HepG2 (cell line): ENCODE measurements around the gene ESPN. TPM values are rescaled to one million over a fixed set of nuclear protein-coding genes. Genes with fewer than 3 reads are reported as not detected.

Source experiments
- ARID5B ChIP-seq: IDR thresholded peaks from 2 replicates; pipeline ENCODE4 v1.4.0; 2020; ENCODE audit warnings: mild to moderate bottlenecking, missing genetic modification reagents
- ATF4 ChIP-seq, 2 experiments: fragments of 450-650 bp in 1 of 2; sonication (generic) in 1 of 2; formaldehyde crosslinking; IDR thresholded peaks; 2 replicates each; pipeline versions ENCODE4 v1.5.0 to v1.8.0; 2020 to 2022; ENCODE audit warnings: mild to moderate bottlenecking in 1 of 2, missing genetic modification reagents in 1 of 2
- BCL6 ChIP-seq: IDR thresholded peaks from 2 replicates; pipeline ENCODE4 v1.6.1; 2016; ENCODE audit warnings: missing genetic modification reagents, missing compliant biosample characterization
- CREB1 ChIP-seq, 2 experiments: fragments of 450-650 bp in 1 of 2; IDR thresholded peaks; 2 replicates each; pipeline ENCODE4 v1.6.1; 2016 to 2017; ENCODE audit warnings: control low read depth in 1 of 2, mild to moderate bottlenecking in 1 of 2, missing compliant biosample characterization in 1 of 2, missing genetic modification characterization in 1 of 2
- DPF2 ChIP-seq: sonication (generic); formaldehyde crosslinking; IDR thresholded peaks from 2 replicates; pipeline ENCODE4 v1.4.0; 2020; ENCODE audit warnings: mild to moderate bottlenecking, low read depth, missing genetic modification reagents, borderline replicate concordance
- EED ChIP-seq: sonication (generic); formaldehyde crosslinking; IDR thresholded peaks from 2 replicates; pipeline ENCODE4 v1.5.0; 2020; ENCODE audit warnings: mild to moderate bottlenecking, missing genetic modification reagents
- ELF3 ChIP-seq: IDR thresholded peaks from 2 replicates; pipeline ENCODE4 v1.6.1; 2016; ENCODE audit warnings: missing genetic modification reagents, missing compliant biosample characterization
- FOXC1 ChIP-seq: sonication (generic); formaldehyde crosslinking; IDR thresholded peaks from 2 replicates; pipeline ENCODE4 v1.8.0; 2022; ENCODE audit warnings: mild to moderate bottlenecking, missing genetic modification reagents, borderline replicate concordance
- GFI1 ChIP-seq: sonication (generic); formaldehyde crosslinking; IDR thresholded peaks from 2 replicates; pipeline ENCODE4 v1.5.0; 2020; ENCODE audit warnings: missing genetic modification reagents, mild to moderate bottlenecking, borderline replicate concordance
- KAT7 ChIP-seq: IDR thresholded peaks from 2 replicates; pipeline ENCODE4 v1.6.1; 2018; ENCODE audit warnings: borderline replicate concordance, missing compliant biosample characterization
- MATR3 ChIP-seq: sonication (generic); formaldehyde crosslinking; IDR thresholded peaks from 2 replicates; pipeline ENCODE4 v1.4.0; 2020; ENCODE audit warnings: missing genetic modification reagents
- MAX ChIP-seq: IDR thresholded peaks from 2 replicates; pipeline ENCODE4 v1.6.1; 2012; ENCODE audit warnings: inconsistent platforms
- MIER2 ChIP-seq: IDR thresholded peaks from 2 replicates; pipeline ENCODE4 v1.6.1; 2016; ENCODE audit warnings: missing biosample characterization, missing genetic modification reagents
- NFE2L1 ChIP-seq: sonication (generic); formaldehyde crosslinking; IDR thresholded peaks from 2 replicates; pipeline ENCODE4 v1.4.0; 2020; ENCODE audit warnings: missing genetic modification reagents, mild to moderate bottlenecking, borderline replicate concordance
- PBX3 ChIP-seq: sonication (generic); formaldehyde crosslinking; IDR thresholded peaks from 2 replicates; pipeline ENCODE4 v1.8.1; 2023; ENCODE audit warnings: missing genetic modification reagents, inconsistent platforms, borderline replicate concordance
- RARA ChIP-seq: IDR thresholded peaks from 2 replicates; pipeline ENCODE4 v1.6.1; 2016; ENCODE audit warnings: missing genetic modification reagents, missing compliant biosample characterization
- RXRB ChIP-seq: IDR thresholded peaks from 2 replicates; pipeline ENCODE4 v1.6.1; 2016; ENCODE audit warnings: borderline replicate concordance, missing genetic modification reagents, missing compliant biosample characterization
- SAP130 ChIP-seq: IDR thresholded peaks from 2 replicates; pipeline ENCODE4 v1.6.1; 2016; ENCODE audit warnings: low read depth
- SOX5 ChIP-seq: IDR thresholded peaks from 2 replicates; pipeline ENCODE4 v1.6.1; 2016; ENCODE audit warnings: borderline replicate concordance
- SRF ChIP-seq: IDR thresholded peaks from 2 replicates; pipeline ENCODE4 v1.6.1; 2011; ENCODE audit warnings: mild to moderate bottlenecking, low read depth, low read length, moderate library complexity
- ZEB1 ChIP-seq: IDR thresholded peaks from 2 replicates; pipeline ENCODE4 v1.6.1; 2012; ENCODE audit warnings: mild to moderate bottlenecking, low read depth, inconsistent platforms; ENCODE audit not compliant: insufficient replicate concordance
- ZFAT ChIP-seq: sonication (generic); formaldehyde crosslinking; conservative IDR thresholded peaks from 2 replicates; pipeline ENCODE4 v1.8.1; 2023; ENCODE audit warnings: missing genetic modification reagents, inconsistent platforms
- ZFP36L1 ChIP-seq: sonication (generic); formaldehyde crosslinking; IDR thresholded peaks from 2 replicates; pipeline ENCODE4 v1.8.0; 2022; ENCODE audit warnings: mild to moderate bottlenecking, missing genetic modification reagents, moderate library complexity
- ZNF558 ChIP-seq: sonication (generic); formaldehyde crosslinking; IDR thresholded peaks from 2 replicates; pipeline ENCODE4 v1.9.0; 2022; ENCODE audit warnings: mild to moderate bottlenecking, missing genetic modification reagents, borderline replicate concordance
- ZNF619 ChIP-seq: sonication (generic); formaldehyde crosslinking; IDR thresholded peaks from 2 replicates; pipeline ENCODE4 v1.4.0; 2020; ENCODE audit warnings: mild to moderate bottlenecking, missing genetic modification reagents
- ZNF652 ChIP-seq: IDR thresholded peaks from 2 replicates; pipeline ENCODE4 v1.6.1; 2016; ENCODE audit warnings: low read depth, borderline replicate concordance
- ZNF775 ChIP-seq: sonication (generic); formaldehyde crosslinking; IDR thresholded peaks from 2 replicates; pipeline ENCODE4 v1.4.0; 2020; ENCODE audit warnings: missing genetic modification reagents, mild to moderate bottlenecking, moderate library complexity, borderline replicate concordance
- polyA plus RNA-seq, 8 experiments: library from polyadenylated mRNA; depleted of rRNA in 3 of 8; stranded (reverse) in 7 of 8; unstranded in 1 of 8; fragments of >200 nt; fragmentation: Illumina TruSeq in 4 of 8; extraction: Trizol in 4 of 8; gene quantifications; 2 replicates each; pipeline versions ENCODE4 v1.2.1 to v1.2.3, GENCODE V29; 2011 to 2016; ENCODE audit warnings: low read depth in 4 of 8, missing spikeins in 1 of 8, mixed read lengths in 1 of 8; ENCODE audit not compliant: insufficient read depth in 1 of 8
- total RNA-seq, 5 experiments: library from RNA; depleted of rRNA; stranded (reverse); fragments of >200 nt; fragmentation: Illumina TruSeq; extraction: Trizol; gene quantifications; 2 replicates each; pipeline ENCODE4 v1.2.3, GENCODE V29; 2016; ENCODE audit warnings: low read depth in 1 of 5

ESPN gene
- total and polyA plus RNA-seq, 2 of the 13 experiments (the other 11 are each of a cell fraction or from before 2014, with no cell fraction given) = 48.6 to 54.2 TPM

GRCh38 chr1:6412896-6413295 lies 11.7 kb upstream of the ESPN start (continued):
- TF ChIP-seq ZNF775 = no peak
- TF ChIP-seq SOX5 (CRISPR knock-in tag) = peak; percentile 90; the same call in 1 of the 2 replicates
- no peak for TF ChIP-seq MAX
- no peak for TF ChIP-seq FOXC1 (CRISPR knock-in tag)
- TF ChIP-seq PBX3 (CRISPR knock-in tag) = no peak
- TF ChIP-seq ZEB1 = peak; percentile 28
- TF ChIP-seq ZNF652 (CRISPR knock-in tag) = no peak
- TF ChIP-seq ZNF558 (CRISPR knock-in tag) = no peak
- TF ChIP-seq ZFAT = no peak
- TF ChIP-seq SRF = no peak
- TF ChIP-seq MATR3 (CRISPR knock-in tag) = no peak
- peak; percentile 31; the same call in 1 of the 2 replicates for TF ChIP-seq BCL6 (CRISPR knock-in tag)
- TF ChIP-seq RXRB = peak; percentile 28; the same call in 1 of the 2 replicates
- no peak for TF ChIP-seq MIER2 (CRISPR knock-in tag)
- TF ChIP-seq RARA (CRISPR knock-in tag) = peak; percentile 39
- no peak for TF ChIP-seq DPF2 (CRISPR knock-in tag)
- no peak for TF ChIP-seq ZNF619 (CRISPR knock-in tag)
- TF ChIP-seq SAP130 (CRISPR knock-in tag) = peak; percentile 63
- TF ChIP-seq GFI1 (CRISPR knock-in tag) = no peak
- TF ChIP-seq KAT7 (CRISPR knock-in tag) = no peak
- peak in 1 of 2 experiments; percentile 56; a peak in 1 of 4 replicates for TF ChIP-seq ATF4 (CRISPR knock-in tag; IDR thresholded peaks at IDR 0.05)
- no peak for TF ChIP-seq EED (CRISPR knock-in tag)
- no peak for TF ChIP-seq CREB1 (IDR thresholded peaks at IDR 0.05)
- peak; percentile 55; the same call in 1 of the 2 replicates for TF ChIP-seq CREB1 (CRISPR knock-in tag; IDR thresholded peaks at IDR 0.05)
- TF ChIP-seq ARID5B (CRISPR knock-in tag) = peak; percentile 79
- TF ChIP-seq ZFP36L1 (CRISPR knock-in tag) = no peak
- no peak for TF ChIP-seq NFE2L1
- peak; percentile 60; the same call in 1 of the 2 replicates for TF ChIP-seq ELF3 (CRISPR knock-in tag)
